Stimulated activated CD4-positive, alpha-beta T cell treated with anti-CD3 and anti-CD28 coated beads, TNF-alpha, amount 100 ng/mL, for 4 hours (primary cell): ENCODE data around the gene RAD21L1.

Source experiments
- DNase-seq, 3 experiments: peaks; one replicate each; pipeline ENCODE4 v3.0.0-alpha.2; 2020; ENCODE audit warnings: low read depth in 3 of 3

RAD21L1 gene

GRCh38 chr20:1295276-1295930 lies 69.6 kb downstream of the RAD21L1 start:
- DNase-seq: no peak

DNA sequence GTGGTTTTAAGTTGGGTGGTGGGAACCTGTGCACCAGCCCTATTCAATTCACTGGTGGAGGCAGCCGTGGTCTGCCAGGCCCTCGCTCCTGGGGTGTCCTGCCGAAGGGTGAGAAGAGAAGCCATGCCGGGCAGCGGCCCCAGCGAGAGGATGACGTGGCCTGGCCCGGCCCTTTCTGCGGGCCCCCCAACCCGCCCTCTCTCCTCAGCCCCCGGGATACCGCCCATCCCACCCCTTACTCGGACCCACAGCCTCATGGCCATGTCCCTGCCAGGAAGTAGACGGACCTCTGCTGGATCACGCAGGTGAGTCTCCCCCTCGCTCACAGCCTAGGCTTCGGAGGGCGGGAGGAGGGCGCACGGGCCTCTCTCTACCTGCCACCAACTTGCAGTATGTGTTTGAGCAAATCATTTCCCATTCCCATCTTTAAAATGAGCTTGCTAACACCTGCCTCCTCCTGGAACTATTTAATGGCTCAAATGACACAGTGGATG lies 70.3 kb downstream of the RAD21L1 start:
- no peak for DNase-seq

GRCh38 chr20:1296922-1297321 lies 71.1 kb downstream of the RAD21L1 start:
- DNase-seq: no peak

GRCh38 chr20:1297486-1297885 lies 71.6 kb downstream of the RAD21L1 start:
- DNase-seq: no peak

- no peak for DNase-seq
Observed at GRCh38 chr20:1298166-1298565, 72.3 kb downstream of the RAD21L1 start.

DNA sequence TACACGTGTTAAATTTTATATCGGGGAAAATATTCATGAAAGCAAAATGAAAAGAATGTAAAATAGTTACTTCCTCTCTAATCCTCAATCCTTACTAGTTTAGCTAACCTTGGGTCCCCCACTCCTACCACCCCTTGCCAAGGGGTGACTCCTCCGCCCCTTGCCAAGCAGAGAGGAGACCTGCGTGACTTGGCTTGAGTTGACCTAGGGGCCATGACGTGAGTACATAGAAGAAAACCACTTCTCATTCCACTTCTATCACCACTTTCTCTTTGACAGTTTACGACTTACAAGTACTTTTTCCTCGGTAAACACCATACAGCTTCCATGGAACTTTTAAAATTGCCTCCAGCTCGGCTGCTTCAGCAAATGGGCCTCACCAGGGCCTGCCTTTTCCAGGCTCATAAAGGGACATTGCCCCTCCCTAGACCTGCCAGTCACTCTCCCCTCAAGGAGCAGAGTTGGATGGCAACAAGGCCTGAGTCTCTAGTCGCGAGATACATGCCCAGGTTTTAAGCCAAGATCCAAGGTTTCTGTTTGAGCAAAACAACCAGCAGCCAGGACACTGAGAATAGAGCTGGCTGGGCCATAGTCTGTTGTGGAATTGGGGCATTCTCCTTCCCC lies 73.2 kb downstream of the RAD21L1 start:
- DNase-seq: no peak

- DNase-seq: peak in 2 of 3 experiments; percentile 17 to 18
Observed at GRCh38 chr20:1299522-1299921, 73.7 kb downstream of the RAD21L1 start.

DNA sequence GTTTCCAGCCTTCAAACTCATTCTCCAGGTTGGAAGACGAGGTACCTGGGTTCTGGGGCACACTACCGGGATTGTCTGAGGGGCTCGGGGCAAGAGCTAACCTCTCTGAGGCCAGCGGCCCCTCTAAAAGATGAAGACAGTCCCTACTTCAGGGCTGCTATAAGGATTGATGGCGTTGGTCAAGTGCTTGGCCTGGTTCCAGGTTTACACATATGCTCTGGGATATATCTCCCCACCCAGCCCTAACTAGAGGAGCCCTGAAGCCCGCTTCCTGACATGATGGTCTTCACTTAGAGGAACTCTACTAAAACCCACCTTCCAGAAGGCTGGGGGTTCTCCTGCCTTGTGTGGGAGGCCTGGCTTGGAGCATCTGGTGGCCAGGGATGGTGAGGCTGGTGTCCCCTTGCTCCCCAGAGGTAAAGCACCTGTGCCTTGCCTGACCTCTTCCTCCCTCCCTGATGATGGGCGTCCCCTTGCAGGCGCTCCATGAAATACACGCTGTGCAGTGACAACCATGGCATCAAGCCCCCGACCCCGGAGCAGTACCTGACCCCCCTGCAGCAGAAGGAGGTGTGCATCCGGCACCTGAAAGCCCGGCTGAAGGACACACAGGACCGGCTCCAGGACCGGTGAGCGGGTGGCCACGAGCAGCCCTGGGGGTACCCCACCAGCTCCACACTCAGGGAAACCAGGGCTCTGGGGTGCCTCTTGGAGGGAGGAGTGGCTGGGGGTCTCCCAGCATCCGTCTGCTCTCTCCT lies 74.4 kb downstream of the RAD21L1 start:
- no peak for DNase-seq

GRCh38 chr20:1301031-1301529 lies 75.2 kb downstream of the RAD21L1 start:
- peak in 2 of 3 experiments; percentile 15 to 23 for DNase-seq

DNA sequence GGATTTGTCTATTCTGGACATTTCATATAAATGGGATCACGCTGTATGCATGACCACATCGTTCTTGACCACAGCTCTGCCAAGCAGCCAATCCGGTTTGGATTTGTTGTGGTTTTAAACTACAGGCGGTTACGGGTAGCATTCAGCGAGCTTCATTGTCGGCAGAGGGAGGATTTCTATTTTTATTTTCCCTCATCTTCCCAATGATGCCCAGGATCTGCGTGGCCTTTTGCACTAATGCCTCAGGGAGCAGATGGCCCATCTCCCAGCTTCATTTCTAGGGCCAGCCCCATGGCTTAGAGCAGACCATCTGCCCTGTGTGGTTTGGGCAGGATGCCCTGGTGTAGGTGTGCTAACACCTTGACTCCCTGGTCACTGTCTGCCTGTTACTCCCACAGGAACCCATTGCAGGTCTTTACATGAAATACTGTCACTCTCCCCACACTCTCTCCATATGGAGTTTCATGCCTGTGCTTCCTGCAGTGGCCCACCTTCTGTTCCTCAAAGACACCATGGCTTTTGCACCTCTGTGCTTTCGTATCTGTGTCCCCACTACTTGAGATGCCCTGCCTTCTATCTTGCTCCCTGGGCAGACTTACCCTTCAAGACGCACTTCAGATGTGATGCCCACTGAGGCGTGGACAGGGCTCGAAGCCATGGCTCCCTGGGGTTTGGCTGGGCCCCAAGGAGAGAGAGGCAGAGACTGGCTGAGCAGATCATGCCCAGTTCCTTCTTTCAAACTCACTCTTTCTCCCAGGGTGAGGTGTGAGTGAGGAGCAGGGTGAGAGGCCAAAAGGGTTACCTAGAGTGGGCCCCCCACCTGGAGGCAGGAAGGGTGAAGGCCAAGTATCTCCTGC lies 77.1 kb downstream of the RAD21L1 start:
- DNase-seq: no peak

DNA sequence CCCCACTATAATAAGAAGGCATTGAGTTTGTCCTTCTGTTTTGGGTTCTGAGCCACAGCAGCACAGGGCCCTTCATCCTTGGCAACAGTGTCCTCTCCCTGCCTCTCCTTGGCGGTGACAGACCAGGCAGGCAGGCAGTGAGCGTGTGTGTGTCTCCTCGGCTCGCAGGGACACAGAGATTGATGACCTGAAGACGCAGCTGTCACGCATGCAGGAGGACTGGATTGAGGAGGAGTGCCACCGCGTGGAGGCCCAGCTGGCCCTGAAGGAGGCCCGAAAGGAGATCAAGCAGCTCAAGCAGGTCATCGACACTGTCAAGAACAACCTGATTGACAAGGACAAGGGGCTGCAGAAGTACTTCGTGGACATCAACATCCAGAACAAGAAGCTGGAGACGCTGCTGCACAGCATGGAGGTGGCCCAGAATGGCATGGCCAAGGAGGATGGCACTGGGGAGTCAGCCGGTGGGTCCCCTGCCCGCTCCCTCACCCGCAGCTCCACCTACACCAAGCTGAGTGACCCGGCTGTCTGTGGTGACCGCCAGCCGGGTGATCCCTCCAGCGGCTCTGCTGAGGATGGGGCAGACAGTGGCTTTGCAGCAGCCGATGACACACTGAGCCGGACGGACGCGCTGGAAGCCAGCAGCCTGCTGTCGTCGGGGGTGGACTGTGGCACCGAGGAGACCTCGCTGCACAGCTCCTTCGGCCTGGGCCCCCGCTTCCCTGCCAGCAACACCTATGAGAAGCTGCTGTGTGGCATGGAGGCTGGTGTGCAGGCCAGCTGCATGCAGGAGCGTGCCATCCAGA lies 79.1 kb downstream of the RAD21L1 start:
- DNase-seq: no peak
